HS-27A (cell line): ENCODE data around the gene TP53TG3D.
"Not testable (repeated sequence)": the region's sequence is repeated elsewhere in the genome, so short reads cannot be mapped to it uniquely, and the experiment has no call there.

Experiments used
- DNase-seq: peaks from one replicate; pipeline ENCODE4 v3.0.0-alpha.2; 2012; ENCODE audit warnings: low read depth, missing footprints

Gene TP53TG3D

GRCh38 chr16:32252986-32253385, at the start of gene TP53TG3D:
TSS of gene TP53TG3D (plus strand) at chr16:32253286. CDS start at chr16:32253354, 68 bp downstream.
- DNase-seq: not testable (repeated sequence)

GRCh38 chr16:32253507-32253906, 421 bp downstream of the TP53TG3D start:
- DNase-seq: not testable (repeated sequence)

GRCh38 chr16:32261526-32261925, 8.4 kb downstream of the TP53TG3D start:
- not testable (repeated sequence) for DNase-seq

GRCh38 chr16:32263552-32263951, 10.5 kb downstream of the TP53TG3D start:
- DNase-seq: not testable (repeated sequence)

- DNase-seq: not testable (repeated sequence)
These were observed 28.8 kb downstream of the TP53TG3D start for GRCh38 chr16:32281910-32282309.

- DNase-seq: not testable (repeated sequence)
These were observed 29.9 kb downstream of the TP53TG3D start for GRCh38 chr16:32283024-32283423.

GRCh38 chr16:32283917-32284495, 30.9 kb downstream of the TP53TG3D start:
- DNase-seq: not testable (repeated sequence)

GRCh38 chr16:32284800-32285796, 32.0 kb downstream of the TP53TG3D start:
- DNase-seq: not testable (repeated sequence)

GRCh38 chr16:32286193-32286592, 33.1 kb downstream of the TP53TG3D start:
- not testable (repeated sequence) for DNase-seq

- not testable (repeated sequence) for DNase-seq
These were observed 34.7 kb downstream of the TP53TG3D start for GRCh38 chr16:32287743-32288142.

- not testable (repeated sequence) for DNase-seq
These were observed 36.1 kb downstream of the TP53TG3D start for GRCh38 chr16:32289197-32289596.

- DNase-seq: not testable (repeated sequence)
These were observed 49.7 kb downstream of the TP53TG3D start for GRCh38 chr16:32302776-32303175.
